ENCODE results near the gene MS4A18. TPM values are rescaled to one million over a fixed set of nuclear protein-coding genes. Genes with fewer than 3 reads are reported as not detected.

The MS4A18 gene
- total RNA-seq, 4 donors from 2014 or later = not detected

GRCh38 chr11:60788401-60789125 is 64.0 kb downstream of the MS4A18 start:
- TF ChIP-seq CTCF (IDR thresholded peaks at IDR 0.05; ENCODE audit: low read depth) = no peak

- TF ChIP-seq CTCF (IDR thresholded peaks at IDR 0.05; ENCODE audit: low read depth) = no peak
These were observed 66.2 kb downstream of the MS4A18 start for GRCh38 chr11:60790726-60791125.

GRCh38 chr11:60791153-60791933 is 66.8 kb downstream of the MS4A18 start:
- no peak for TF ChIP-seq CTCF (IDR thresholded peaks at IDR 0.05; ENCODE audit: low read depth)

- TF ChIP-seq CTCF (IDR thresholded peaks at IDR 0.05; ENCODE audit: low read depth) = no peak
These were observed 68.0 kb downstream of the MS4A18 start for GRCh38 chr11:60792521-60792920.

Other genes starting within 250 kb of the MS4A18 start
- not detected for gene MS4A12, start 231.9 kb upstream of the MS4A18 start, total RNA-seq
- gene MS4A13, start 209.3 kb upstream of the MS4A18 start, total RNA-seq = not detected
- not detected for gene MS4A8, start 25.1 kb upstream of the MS4A18 start, total RNA-seq
- not detected for gene MS4A15, start 32.1 kb downstream of the MS4A18 start, total RNA-seq
- gene MS4A10, start 60.6 kb downstream of the MS4A18 start, total RNA-seq = not detected
- 10 to 100 TPM; 11.5 to 30.5 (median 17.3) TPM for gene CCDC86, start 117.4 kb downstream of the MS4A18 start, total RNA-seq
- 1 to 10 TPM in 1 of 4 donors, under 1 TPM in 2, not detected in 1; 0.49 to 1.7 (median 0.66) TPM for gene PTGDR2, start 131.2 kb downstream of the MS4A18 start, total RNA-seq
- gene ZP1, start 142.8 kb downstream of the MS4A18 start, total RNA-seq = 1 to 10 TPM in 2 of 4 donors, under 1 TPM in 1, not detected in 1; 0.34 to 10.0 (median 1.5) TPM
- 10 to 100 TPM; 24.3 to 43.2 (median 36.5) TPM for gene PRPF19, start 181.9 kb downstream of the MS4A18 start, total RNA-seq
- 100 to 1,000 TPM in 2 of 4 donors, 10 to 100 TPM in 2; 90.1 to 148 (median 111) TPM for gene TMEM109, start 189.4 kb downstream of the MS4A18 start, total RNA-seq
- gene TMEM132A, start 199.7 kb downstream of the MS4A18 start, total RNA-seq = 1 to 10 TPM in 3 of 4 donors, under 1 TPM in 1; 0.51 to 3.0 (median 1.3) TPM
- 10 to 100 TPM; 13.5 to 57.6 (median 24.2) TPM for gene SLC15A3, start 227.5 kb downstream of the MS4A18 start, total RNA-seq
- 1 to 10 TPM in 2 of 4 donors, under 1 TPM in 2; 0.33 to 4.0 (median 1.1) TPM for gene CD6, start 247.0 kb downstream of the MS4A18 start, total RNA-seq